HFF-Myc (cell line): ENCODE results near the gene UBXN10.

Experiments used
- DNase-seq: peaks from one replicate; pipeline ENCODE4 v3.0.0-alpha.2; 2011; ENCODE audit warnings: low read depth; ENCODE audit errors: extremely low read depth
- H3K4me3 ChIP-seq: replicated peaks from 2 replicates; pipeline ENCODE4 v1.5.1; 2011; ENCODE audit warnings: low read depth, mild to moderate bottlenecking, control low read depth, low read length
- CTCF ChIP-seq: IDR thresholded peaks from 2 replicates; pipeline ENCODE4 v1.5.1; 2012; ENCODE audit warnings: mild to moderate bottlenecking, low read depth, low read length, control low read depth; ENCODE audit errors: missing control alignments

Gene UBXN10

GRCh38 chr1:20182415-20182814 lies 3.5 kb upstream of the UBXN10 start:
- TF ChIP-seq CTCF = no peak
- no peak for DNase-seq
- H3K4me3 ChIP-seq = no peak overlapping the region

- no peak for TF ChIP-seq CTCF
- no peak for DNase-seq
Observed at GRCh38 chr1:20183035-20183434, 2.9 kb upstream of the UBXN10 start.

GRCh38 chr1:20183616-20184271 lies 2.2 kb upstream of the UBXN10 start:
- TF ChIP-seq CTCF = no peak
- no peak overlapping the region for H3K4me3 ChIP-seq
- DNase-seq = no peak

More at GRCh38 chr1:20183035-20183434, 2.9 kb upstream of the UBXN10 start:
- no peak overlapping the region for H3K4me3 ChIP-seq

- no peak for TF ChIP-seq CTCF
- H3K4me3 ChIP-seq = no peak overlapping the region
- no peak for DNase-seq
Observed at GRCh38 chr1:20184481-20184900, 1.4 kb upstream of the UBXN10 start.

GRCh38 chr1:20184997-20185833 lies 681 bp upstream of the UBXN10 start:
- no peak overlapping the region for H3K4me3 ChIP-seq
- DNase-seq = no peak
- no peak for TF ChIP-seq CTCF

GRCh38 chr1:20187103-20187812 lies 1.4 kb downstream of the UBXN10 start:
- no peak overlapping the region for H3K4me3 ChIP-seq
- DNase-seq = no peak
- TF ChIP-seq CTCF = no peak
